ENCODE results near the gene HIVEP3. TPM values are rescaled to one million over a fixed set of nuclear protein-coding genes. Genes with fewer than 3 reads are reported as not detected.
A peak's percentile ranks its signal among the peaks of the same experiment; 100 is the strongest.

HIVEP3 gene
- total RNA-seq, 1 donor from 2014 or later, result 5.8 TPM

GRCh38 chr1:41915786-41916571 is 2.7 kb downstream of the HIVEP3 start:
- no peaks in the 10 kb centered on the region for H3K36me3 ChIP-seq (ENCODE audit: control insufficient read depth, insufficient read depth, low read length)
- no peaks in the 10 kb centered on the region for H3K27me3 ChIP-seq (ENCODE audit: control insufficient read depth, insufficient read depth, low read length)
- no peak for DNase-seq (ENCODE audit: low read depth)
- TF ChIP-seq CTCF (IDR thresholded peaks at IDR 0.05; ENCODE audit: insufficient read depth, low read length, poor library complexity, severe bottlenecking), result no peak
- H3K4me3 ChIP-seq (ENCODE audit: low read depth, low read length), result peak overlapping the region; percentile 72

DNA sequence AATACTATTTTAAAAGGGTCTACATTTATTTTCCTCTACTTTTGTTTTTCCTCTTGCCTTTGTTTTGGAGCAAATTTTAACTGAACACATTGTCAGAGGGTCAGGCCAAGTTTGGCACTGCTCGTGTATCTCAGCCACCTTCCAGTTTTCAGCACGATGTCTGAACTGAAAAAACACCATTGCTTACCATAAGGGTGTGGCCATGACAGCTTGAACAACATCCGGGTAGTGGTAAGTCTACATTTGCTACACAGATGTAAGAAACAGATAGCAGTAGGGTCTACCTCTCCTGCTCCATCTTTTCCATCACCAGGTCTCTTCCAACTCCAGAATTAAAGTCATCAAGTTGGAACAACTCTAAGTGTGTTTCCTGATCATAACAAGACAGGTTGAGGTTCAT is 4.2 kb downstream of the HIVEP3 start:
- Histone ChIP-seq H3K4me3 (ENCODE audit: low read depth, low read length) (no peak overlapping the region), H3K27me3 (ENCODE audit: control insufficient read depth, insufficient read depth, low read length) (no peaks in the 10 kb centered on the region), H3K36me3 (ENCODE audit: control insufficient read depth, insufficient read depth, low read length) (no peaks in the 10 kb centered on the region)
- no peak for TF ChIP-seq CTCF (IDR thresholded peaks at IDR 0.05; ENCODE audit: insufficient read depth, low read length, poor library complexity, severe bottlenecking)
- no peak for DNase-seq (ENCODE audit: low read depth)

DNA sequence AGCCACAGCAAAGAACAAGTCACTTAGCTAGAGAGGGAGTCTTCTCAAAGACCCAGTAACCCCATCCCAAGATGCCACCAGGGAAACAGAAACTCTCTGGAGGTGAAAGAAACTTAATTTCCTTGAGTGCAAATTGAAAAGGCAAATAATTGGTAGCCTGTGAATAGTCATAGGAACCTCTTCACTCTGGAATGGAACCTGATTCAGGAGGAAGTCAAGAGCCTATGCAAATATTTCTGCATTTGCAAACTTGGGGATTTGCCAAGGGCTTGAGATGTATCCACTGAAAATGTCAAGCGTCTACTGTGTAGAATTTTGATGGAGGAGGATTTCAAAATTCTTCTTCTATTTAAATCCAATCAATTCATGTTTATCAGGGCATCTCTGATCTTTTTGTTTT is 5.7 kb downstream of the HIVEP3 start:
- Histone ChIP-seq H3K36me3 (ENCODE audit: control insufficient read depth, insufficient read depth, low read length) (no peaks in the 10 kb centered on the region), H3K27me3 (ENCODE audit: control insufficient read depth, insufficient read depth, low read length) (no peaks in the 10 kb centered on the region), H3K4me3 (ENCODE audit: low read depth, low read length) (no peak overlapping the region)
- DNase-seq (ENCODE audit: low read depth), result no peak
- TF ChIP-seq CTCF (IDR thresholded peaks at IDR 0.05; ENCODE audit: insufficient read depth, low read length, poor library complexity, severe bottlenecking), result no peak

DNA sequence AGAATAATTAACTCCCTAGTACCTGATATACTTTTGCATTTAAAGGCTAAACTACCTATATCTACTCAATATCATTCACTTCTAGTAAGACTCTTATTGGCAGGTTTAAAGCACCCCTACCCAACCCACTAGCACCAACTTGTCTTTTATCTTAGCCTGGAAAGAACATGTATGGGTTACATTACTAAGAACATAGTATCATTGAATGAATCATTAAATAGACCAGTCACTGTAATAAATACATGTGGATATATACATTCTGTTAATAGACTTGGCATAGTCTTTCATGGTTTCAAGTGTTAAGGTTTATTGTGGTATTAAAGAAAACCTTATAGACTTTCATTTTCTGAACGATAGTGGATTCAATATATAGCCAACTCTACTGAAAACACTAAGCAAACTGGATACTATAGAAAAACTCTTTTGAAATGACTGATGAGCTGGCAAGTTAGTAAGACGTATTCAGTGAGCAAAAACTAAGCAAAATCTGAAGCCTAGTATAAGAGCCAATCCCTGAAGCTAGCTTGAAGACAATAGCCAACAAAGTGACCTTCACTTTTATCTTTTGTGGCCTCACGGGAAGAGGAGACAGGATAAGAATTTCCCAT is 10.3 kb downstream of the HIVEP3 start:
- Histone ChIP-seq H3K27me3 (ENCODE audit: control insufficient read depth, insufficient read depth, low read length) (no peaks in the 10 kb centered on the region), H3K36me3 (ENCODE audit: control insufficient read depth, insufficient read depth, low read length) (no peaks in the 10 kb centered on the region), H3K4me3 (ENCODE audit: low read depth, low read length) (no peak overlapping the region)
- no peak for DNase-seq (ENCODE audit: low read depth)
- no peak for TF ChIP-seq CTCF (IDR thresholded peaks at IDR 0.05; ENCODE audit: insufficient read depth, low read length, poor library complexity, severe bottlenecking)

DNA sequence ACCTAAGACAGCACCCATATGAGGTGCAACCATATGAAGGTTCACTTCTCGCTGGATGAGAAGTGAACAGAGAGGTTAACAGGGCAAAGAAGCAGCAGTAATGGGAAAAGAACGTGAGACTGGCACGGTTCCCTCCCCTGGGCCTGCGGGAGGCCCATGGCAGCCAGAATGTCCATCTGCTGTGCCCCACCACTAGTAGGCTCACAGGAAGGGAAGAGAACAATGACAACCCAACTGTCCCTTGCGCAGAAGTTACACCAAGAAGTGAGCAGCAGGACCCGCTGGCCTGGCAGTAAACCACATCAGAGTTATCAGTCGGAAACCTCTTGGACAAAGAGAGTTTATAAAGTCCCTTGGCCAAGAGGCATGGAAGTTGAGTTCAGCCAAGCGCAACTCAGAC is 11.3 kb downstream of the HIVEP3 start:
- Histone ChIP-seq H3K4me3 (ENCODE audit: low read depth, low read length) (no peak overlapping the region), H3K36me3 (ENCODE audit: control insufficient read depth, insufficient read depth, low read length) (no peaks in the 10 kb centered on the region), H3K27me3 (ENCODE audit: control insufficient read depth, insufficient read depth, low read length) (no peaks in the 10 kb centered on the region)
- no peak for TF ChIP-seq CTCF (IDR thresholded peaks at IDR 0.05; ENCODE audit: insufficient read depth, low read length, poor library complexity, severe bottlenecking)
- DNase-seq (ENCODE audit: low read depth), result no peak
